HFFc6 (cell line): Measurements from ENCODE around the gene FEN1. TPM values are rescaled to one million over a fixed set of nuclear protein-coding genes. Genes with fewer than 3 reads are reported as not detected.

Experiments
- DNase-seq: peaks from one replicate; pipeline ENCODE4 v3.0.0-alpha.2; 2018
- H3K27ac Mint-ChIP-seq: 2 replicates; pipeline ENCODE4 v1.8.0; 2020; ENCODE audit warnings: mild to moderate bottlenecking, mixed read lengths
- H3K27me3 Mint-ChIP-seq: 2 replicates; pipeline ENCODE4 v1.8.0; 2021; ENCODE audit warnings: mild to moderate bottlenecking, moderate library complexity, mixed read lengths; ENCODE audit not compliant: insufficient read depth
- H3K36me3 Mint-ChIP-seq: 2 replicates; pipeline ENCODE4 v1.8.0; 2021; ENCODE audit warnings: low read depth, mixed read lengths
- H3K4me1 Mint-ChIP-seq: 2 replicates; pipeline ENCODE4 v1.8.0; 2020; ENCODE audit warnings: low read depth, mixed read lengths
- H3K4me3 Mint-ChIP-seq: 2 replicates; pipeline ENCODE4 v1.8.0; 2020; ENCODE audit warnings: mild to moderate bottlenecking, moderate library complexity, mixed read lengths
- H3K9me3 Mint-ChIP-seq: 2 replicates; pipeline ENCODE4 v1.8.0; 2020; ENCODE audit warnings: mild to moderate bottlenecking, mixed read lengths
- long read RNA-seq: library from polyadenylated mRNA; unstranded; transcript quantifications from one replicate; pipeline ENCODE4 v2.0.0, GENCODE V29; 2019
- total RNA-seq, 6 experiments: library from RNA; stranded (reverse); fragmentation: NEBNext Ultra II Directional; extraction: Animal tissue kit (Norgen Biotek cat#: 25700); gene quantifications; 2 replicates in 1 of 6; 3 replicates in 5 of 6; pipeline ENCODE4 v1.2.3, GENCODE V29; 2021
- TF ChIP-seq, protein P1 (sequence below): fragments of 200-600 bp; sonication (generic); IDR thresholded peaks from 2 replicates; pipeline ENCODE4 v1.5.0; 2021; ENCODE audit warnings: antibody characterized with exemption, mild to moderate bottlenecking

FEN1 gene
- total RNA-seq, result 10 to 100 TPM; 25.6 to 45.6 (median 37.4) TPM
- long read RNA-seq, transcript FEN1-201 (2 exons, 2,296 nt), result major isoform, 47 of 52 reads
- long read RNA-seq, partial matches to known transcripts, result 3 of 52 reads
- long read RNA-seq, other reads (novel, unspliced or antisense), result 1 of 52 reads

- H3K4me1 Mint-ChIP-seq, result peaks cover 42% of the 10 kb centered on the region
- peak within 1 kb of the TSS; percentile 100 for H3K27ac Mint-ChIP-seq
- H3K27me3 Mint-ChIP-seq, result no peaks in the 10 kb centered on the region
- DNase-seq, result peak; percentile 88
- no peaks in the 10 kb centered on the region for H3K9me3 Mint-ChIP-seq
- H3K4me3 Mint-ChIP-seq, result peak within 1 kb of the TSS; percentile 99
- peaks cover 15% of the 10 kb centered on the region; the same call in 1 of the 2 replicates for H3K36me3 Mint-ChIP-seq
- TF ChIP-seq, protein P1, sequence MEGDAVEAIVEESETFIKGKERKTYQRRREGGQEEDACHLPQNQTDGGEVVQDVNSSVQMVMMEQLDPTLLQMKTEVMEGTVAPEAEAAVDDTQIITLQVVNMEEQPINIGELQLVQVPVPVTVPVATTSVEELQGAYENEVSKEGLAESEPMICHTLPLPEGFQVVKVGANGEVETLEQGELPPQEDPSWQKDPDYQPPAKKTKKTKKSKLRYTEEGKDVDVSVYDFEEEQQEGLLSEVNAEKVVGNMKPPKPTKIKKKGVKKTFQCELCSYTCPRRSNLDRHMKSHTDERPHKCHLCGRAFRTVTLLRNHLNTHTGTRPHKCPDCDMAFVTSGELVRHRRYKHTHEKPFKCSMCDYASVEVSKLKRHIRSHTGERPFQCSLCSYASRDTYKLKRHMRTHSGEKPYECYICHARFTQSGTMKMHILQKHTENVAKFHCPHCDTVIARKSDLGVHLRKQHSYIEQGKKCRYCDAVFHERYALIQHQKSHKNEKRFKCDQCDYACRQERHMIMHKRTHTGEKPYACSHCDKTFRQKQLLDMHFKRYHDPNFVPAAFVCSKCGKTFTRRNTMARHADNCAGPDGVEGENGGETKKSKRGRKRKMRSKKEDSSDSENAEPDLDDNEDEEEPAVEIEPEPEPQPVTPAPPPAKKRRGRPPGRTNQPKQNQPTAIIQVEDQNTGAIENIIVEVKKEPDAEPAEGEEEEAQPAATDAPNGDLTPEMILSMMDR, result peak; percentile 8; the same call in 1 of the 2 replicates
Observed at GRCh38 chr11:61792310-61793082, at the start of gene FEN1, which contains the start of gene TMEM258. TSS of gene FEN1 (plus strand) at chr11:61792911. CDS start at chr11:61795362, 2,451 bp downstream. TSS of gene TMEM258 (minus strand) at chr11:61792599. CDS start at chr11:61792558, 41 bp downstream.

GRCh38 chr11:61743486-61744095, 49.1 kb upstream of the FEN1 start:
- Mint-ChIP-seq H3K4me3 (no peak overlapping the region), H3K9me3 (no peaks in the 10 kb centered on the region), H3K36me3 (no peaks in the 10 kb centered on the region), H3K27me3 (no peaks in the 10 kb centered on the region), H3K27ac (no peak overlapping the region), H3K4me1 (no peaks in the 10 kb centered on the region)
- TF ChIP-seq, protein P1, result no peak; the same call in 1 of the 2 replicates
- no peak for DNase-seq

GRCh38 chr11:61744181-61744580, 48.5 kb upstream of the FEN1 start:
- no peaks in the 10 kb centered on the region for H3K27me3 Mint-ChIP-seq
- no peak for DNase-seq
- H3K4me1 Mint-ChIP-seq, result no peaks in the 10 kb centered on the region

DNA sequence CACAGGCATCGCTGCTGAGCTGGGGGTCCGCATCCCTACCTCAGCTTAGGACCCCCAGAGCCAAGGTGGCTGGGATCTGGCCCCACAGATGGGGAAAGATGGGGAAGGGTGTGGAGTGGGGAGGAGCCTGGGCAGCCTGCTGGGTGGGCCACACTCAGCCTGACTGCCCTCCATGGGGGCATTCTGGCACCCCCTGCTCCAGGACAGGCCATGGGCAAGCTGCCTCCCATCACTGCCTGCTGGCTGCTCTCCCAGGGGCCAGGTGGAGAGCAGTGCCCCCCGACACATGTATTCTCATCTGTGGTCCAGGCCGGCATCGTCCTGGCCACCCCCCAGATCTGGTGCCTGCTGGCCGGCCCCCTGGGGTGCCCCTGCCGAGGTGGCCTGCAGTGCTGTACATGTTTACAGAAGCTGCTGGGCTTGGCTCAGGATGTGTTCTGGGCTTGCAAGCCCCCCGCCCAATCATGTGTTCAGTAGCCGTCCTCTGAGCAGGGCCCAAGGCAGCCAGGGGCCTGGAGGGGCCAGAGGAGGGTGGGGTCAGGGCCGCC, 48.0 kb upstream of the FEN1 start:
- Mint-ChIP-seq H3K9me3 (no peaks in the 10 kb centered on the region), H3K27ac (no peak overlapping the region), H3K27me3 (no peaks in the 10 kb centered on the region), H3K4me3 (no peak overlapping the region), H3K36me3 (no peaks in the 10 kb centered on the region), H3K4me1 (no peaks in the 10 kb centered on the region)
- DNase-seq, result no peak
- TF ChIP-seq, protein P1, result no peak

More at GRCh38 chr11:61744181-61744580, 48.5 kb upstream of the FEN1 start:
- H3K27ac Mint-ChIP-seq, result no peak overlapping the region
- H3K4me3 Mint-ChIP-seq, result no peak overlapping the region
- no peaks in the 10 kb centered on the region for H3K9me3 Mint-ChIP-seq
- TF ChIP-seq, protein P1, result no peak
- no peaks in the 10 kb centered on the region for H3K36me3 Mint-ChIP-seq

DNA sequence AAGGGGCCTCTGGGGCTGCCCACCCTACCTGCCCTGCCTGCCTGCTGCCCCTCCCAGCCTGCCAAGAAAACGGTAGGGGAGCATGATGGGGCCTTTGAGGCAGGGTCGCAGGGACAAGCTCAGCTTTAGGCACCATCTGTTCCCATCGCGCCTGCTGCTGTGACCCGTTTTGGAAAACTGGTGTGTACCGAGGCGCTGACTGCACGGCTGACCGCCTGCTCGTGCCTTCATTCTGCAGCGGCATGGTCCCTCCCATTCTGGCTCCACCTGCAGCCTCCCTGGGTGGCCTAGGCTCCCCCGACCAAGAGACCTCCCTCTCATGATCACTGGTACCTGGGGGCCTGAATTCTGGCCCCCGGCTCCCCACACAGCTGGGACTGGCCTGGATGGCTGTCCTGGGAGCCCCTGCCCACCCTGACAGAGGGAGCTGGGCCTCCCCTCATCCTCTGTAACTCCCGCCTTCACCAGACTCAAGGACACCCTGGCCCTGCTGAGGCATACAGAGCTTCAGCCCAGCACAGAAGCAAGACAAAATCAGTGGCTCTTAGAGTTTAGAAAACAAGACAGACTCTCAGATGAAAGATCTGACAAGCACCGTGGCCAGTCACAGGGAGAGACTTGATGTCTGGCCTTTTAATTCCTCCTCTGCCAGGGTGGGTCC, 46.8 kb upstream of the FEN1 start:
- TF ChIP-seq, protein P1, result no peak
- Mint-ChIP-seq H3K4me1 (no peaks in the 10 kb centered on the region), H3K9me3 (no peaks in the 10 kb centered on the region), H3K36me3 (no peaks in the 10 kb centered on the region), H3K4me3 (no peak overlapping the region), H3K27me3 (no peaks in the 10 kb centered on the region; the same call in 1 of the 2 replicates), H3K27ac (no peak overlapping the region)
- DNase-seq, result no peak
